GM18526 (cell line): Measurements from ENCODE around the gene FXYD6.

Experiments used
- POLR2A ChIP-seq: IDR thresholded peaks from 3 replicates; pipeline ENCODE4 v1.6.1; 2011; ENCODE audit not compliant: insufficient read length; ENCODE audit errors: extremely low read depth

The FXYD6 gene

GRCh38 chr11:117827521-117828511 lies 48.6 kb downstream of the FXYD6 start:
- no peak for TF ChIP-seq POLR2A

DNA sequence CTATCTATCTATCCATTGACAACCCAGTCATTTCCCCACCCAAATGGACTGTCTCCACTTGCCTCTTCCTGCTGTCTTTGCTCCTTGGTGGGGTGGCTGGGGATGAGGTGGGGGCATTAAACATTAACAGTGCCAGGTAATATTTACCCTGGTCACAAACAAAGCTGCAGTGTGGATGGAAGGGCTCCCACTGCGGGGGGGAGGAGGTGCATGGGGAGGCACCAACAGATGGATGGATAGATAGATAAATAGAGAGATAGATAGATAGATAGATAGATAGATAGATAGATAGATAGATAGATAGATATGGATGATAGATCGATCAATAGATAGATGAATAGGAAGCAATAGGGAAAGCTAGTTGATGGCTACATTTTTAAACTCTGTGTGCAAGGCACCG lies 49.6 kb downstream of the FXYD6 start:
- no peak for TF ChIP-seq POLR2A

DNA sequence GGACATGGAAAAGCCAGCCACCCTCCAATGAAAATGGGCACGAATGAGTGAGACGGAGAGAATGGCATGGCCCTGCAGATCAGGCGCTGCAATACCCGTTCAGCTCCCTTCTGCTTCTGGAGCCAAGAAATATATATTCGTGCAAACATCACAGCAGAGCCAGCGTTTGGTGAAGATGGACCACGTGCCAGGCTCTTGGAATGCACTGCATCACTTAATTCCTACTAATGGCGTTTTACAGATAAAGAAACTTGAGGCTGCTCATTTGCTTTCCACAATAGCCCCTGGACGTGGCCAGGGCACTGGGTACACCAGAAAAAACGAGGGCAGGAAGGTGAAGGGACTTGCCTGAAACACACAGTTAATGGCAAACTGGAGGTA lies 50.3 kb downstream of the FXYD6 start:
- TF ChIP-seq POLR2A = no peak

GRCh38 chr11:117825538-117826189 lies 50.8 kb downstream of the FXYD6 start:
- no peak for TF ChIP-seq POLR2A

DNA sequence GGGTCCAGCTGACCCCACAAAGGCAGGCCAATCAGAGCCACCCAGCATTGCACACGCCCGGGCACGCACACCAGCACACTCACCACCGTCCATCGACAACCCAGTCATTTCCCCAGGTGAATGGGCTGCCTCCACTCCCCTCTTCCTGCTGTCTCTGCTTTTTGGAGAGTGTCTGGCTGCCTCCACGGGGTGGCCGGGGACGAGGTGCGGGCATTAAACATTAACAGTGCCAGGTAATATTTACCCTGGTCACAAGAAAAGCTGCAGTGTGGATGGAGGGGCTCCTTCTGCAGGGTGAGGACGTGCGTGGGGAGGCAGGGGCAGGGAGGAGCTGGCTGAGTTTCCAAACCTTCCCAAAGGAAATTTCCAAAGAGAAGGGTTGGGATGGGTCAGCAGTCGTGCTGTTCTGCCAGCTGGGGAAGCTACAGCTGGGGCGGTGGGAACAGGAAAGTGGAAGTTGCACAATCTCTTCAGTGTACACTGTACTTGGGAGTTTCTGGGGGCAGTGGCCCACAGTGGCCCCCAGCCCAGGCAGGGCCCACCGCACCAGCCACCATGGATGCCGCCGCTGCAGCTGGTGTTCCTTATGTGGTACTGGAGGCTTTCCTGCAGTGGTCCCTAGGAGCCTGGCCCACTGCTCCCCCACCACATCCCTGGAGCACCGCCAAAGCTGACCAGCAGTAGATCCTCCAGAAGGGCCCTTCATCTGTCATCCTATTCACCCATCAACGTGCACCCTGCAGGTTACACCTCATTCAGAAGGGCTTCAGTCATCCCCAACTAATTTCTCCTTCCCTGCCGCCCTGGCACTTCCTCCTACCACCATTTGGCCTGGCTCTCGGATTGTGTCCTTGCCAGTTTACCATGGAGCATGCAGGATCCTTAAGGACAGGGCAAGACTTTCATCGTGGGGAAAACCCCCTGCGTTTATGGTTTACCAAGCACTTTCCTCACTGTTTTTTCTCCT lies 51.6 kb downstream of the FXYD6 start, which contains the start of gene FXYD2:
FXYD2 (minus strand) TSS at position 174 of the 967 bp plus-strand sequence; CDS start at position 108, 66 bp downstream.
- peak; percentile 56 for TF ChIP-seq POLR2A

- TF ChIP-seq POLR2A = no peak
Measured at GRCh38 chr11:117823946-117824420, 52.5 kb downstream of the FXYD6 start.

- no peak for TF ChIP-seq POLR2A
Measured at GRCh38 chr11:117823294-117823945, 53.0 kb downstream of the FXYD6 start.

DNA sequence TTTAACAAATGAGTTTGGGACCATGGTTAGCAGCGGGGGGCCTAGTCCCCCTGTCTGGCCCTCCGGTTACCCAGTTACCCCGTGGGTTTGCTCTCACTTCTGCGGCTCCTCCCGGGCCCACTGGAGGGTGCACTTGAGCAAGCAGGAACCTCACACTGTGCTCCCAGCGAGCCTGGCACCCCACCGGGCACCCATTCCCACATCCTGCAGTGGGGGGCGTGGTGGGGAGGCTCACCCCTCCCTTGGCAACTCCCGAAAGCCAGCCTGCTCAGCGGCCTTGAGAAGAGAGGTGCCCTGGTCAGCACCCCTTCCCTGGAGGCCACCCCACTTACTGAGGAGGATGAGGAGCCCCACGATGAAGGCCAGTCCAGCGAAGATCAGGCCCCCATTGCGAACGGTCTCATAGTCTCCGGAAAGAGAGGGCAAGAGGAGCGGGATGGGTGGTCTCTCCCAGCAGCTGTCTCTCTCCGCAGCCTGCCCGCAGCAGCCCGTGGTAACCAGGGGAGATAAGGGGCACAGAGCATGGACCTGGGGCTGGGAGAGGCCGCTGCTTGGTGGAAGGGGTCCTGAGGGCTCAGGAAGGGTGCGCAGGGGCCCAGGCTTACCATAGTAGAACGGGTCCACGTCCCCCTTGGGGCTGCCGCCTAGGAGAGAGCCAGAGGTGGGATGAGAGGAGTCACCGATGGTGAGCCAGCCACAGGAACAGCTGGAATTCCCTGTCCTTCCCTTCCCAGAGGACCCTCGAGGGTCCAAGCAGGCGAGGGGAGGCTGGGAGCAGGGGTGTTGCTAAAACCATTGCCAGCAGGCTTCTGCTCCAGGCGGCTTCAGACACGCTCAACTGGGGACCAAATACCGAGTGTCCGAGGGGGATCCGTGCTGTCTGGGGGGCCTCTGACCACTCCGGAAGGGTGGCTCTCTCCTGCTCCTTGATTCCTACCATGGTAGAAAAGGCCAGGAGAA lies 54.1 kb downstream of the FXYD6 start:
- no peak for TF ChIP-seq POLR2A

GRCh38 chr11:117821431-117821830 lies 55.0 kb downstream of the FXYD6 start:
- TF ChIP-seq POLR2A = no peak

DNA sequence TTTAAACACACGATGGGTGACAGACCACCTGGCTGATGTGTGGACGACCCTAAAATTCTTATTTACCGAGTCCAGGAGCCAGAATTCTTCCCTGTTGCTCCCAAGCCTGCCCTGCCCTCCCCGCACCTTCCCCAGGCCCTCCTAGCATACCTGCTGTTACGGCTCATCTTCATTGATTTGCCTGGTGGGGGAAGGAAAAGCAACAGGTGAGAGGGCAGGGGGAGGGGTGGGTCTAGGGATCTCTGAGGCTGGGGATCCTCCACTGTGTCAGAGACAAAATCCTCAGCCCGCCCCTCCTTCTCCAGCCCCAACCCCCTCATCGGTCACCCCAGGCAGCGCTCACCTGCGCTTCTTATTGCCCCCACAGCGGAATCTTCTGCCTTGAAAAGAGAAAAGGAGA lies 55.9 kb downstream of the FXYD6 start:
- TF ChIP-seq POLR2A = no peak

DNA sequence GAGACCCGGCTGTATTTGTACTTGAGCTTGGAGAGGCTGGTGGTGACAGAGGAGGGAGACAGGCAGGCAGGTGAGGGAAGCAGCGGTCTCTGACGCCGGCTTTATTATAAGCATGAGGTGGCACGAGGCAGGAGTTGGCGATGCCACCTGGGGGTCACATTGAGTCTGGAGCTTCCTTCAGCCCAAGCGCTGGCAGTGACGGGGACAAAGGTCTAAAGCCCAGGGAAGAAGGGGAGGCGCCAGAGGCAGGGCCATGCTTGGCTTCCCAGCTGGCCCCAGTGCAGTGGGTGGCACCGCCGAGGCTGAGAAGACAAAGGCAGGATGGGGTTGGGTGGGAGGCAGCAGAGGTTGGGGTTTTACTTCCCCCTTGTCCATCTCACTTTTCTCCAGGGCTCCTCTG lies 56.4 kb downstream of the FXYD6 start:
- no peak for TF ChIP-seq POLR2A

DNA sequence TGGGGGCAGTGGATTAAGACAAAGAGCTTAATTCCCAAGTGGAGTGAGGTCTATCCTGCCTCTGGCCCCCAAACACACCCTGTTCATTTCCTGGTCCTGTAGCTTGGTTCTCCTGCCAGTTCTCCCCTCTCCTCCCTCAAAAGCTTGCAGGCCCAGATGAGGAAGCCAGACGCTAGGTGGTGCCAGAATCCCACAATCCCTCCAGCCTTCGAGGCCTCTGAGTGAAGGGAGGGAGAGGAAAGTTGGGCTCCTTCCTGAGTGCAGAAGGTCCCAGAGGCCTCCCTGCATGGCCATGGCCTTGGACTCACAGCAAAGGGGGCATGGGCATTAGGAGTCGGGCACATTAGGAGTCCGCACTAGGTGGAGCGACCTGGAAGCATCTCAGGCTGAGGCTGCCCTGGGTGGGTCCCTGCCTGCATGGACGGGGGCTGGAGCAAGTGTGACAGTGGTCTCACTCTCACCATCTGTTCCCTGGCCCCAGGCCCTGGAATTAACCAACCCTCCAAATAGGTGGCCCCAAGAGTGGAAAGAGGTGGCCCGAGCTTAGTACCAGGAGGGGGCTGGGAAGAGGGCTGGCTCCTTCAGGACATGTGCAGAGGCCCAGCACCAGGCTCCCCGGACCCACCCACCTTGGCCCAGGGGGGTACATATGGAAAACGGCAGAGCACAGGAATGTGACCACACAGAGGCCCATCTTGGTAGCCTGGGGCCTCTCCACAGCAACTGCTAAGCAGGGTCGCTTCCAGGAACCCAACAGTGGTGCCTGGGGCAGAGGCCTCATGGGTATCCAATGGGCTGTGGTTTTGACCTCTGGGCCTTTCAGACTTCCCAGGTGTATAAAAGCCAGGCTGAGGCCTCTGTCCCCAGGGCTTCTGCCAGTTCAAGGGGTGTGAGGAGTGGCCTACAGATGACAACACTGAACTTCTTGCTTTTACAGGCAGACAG lies 57.1 kb downstream of the FXYD6 start:
- TF ChIP-seq POLR2A = no peak

GRCh38 chr11:117818041-117818873 lies 58.2 kb downstream of the FXYD6 start:
- no peak for TF ChIP-seq POLR2A
